GM10847 (cell line): Measurements from ENCODE around the gene ARL6IP5.

Source experiments
- POLR2A ChIP-seq: IDR thresholded peaks from 2 replicates; pipeline ENCODE4 v1.6.1; 2011; ENCODE audit not compliant: insufficient read length; ENCODE audit errors: extremely low read depth

The ARL6IP5 gene

DNA sequence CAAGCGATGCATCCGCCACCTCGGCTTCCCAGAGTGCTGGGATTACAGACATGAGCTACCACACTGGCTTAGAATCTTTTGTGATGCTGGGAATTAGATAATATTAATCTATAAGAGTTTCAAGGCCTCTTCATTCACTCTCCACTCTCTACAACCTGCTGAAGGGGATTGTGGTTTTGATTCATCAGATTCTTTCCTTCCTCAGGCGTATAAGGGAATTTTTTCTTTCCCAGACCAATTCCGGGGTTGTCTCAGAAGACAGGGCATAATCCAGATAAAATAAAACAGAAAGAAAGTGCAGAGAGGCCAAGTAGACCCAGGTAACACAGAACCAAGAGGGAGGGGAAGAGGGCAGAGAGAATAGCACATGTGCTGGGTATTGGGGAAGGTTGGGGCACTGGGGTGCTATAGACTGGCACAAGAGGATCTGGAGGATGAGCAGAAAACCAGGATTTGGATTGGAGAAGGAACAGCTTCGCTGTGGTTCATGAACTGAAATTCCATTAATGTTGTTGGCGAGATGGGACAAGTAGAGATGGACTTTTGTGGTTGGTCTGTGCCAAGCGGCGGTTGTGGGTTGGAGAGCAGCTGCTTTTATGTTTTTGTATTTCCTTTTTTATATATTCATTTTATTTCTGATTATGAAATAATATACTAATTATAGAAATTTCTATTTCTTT lies 12.8 kb downstream of the ARL6IP5 start:
- no peak for TF ChIP-seq POLR2A

GRCh38 chr3:69099576-69099975 lies 14.8 kb downstream of the ARL6IP5 start:
- TF ChIP-seq POLR2A: no peak

GRCh38 chr3:69102384-69102783 lies 17.6 kb downstream of the ARL6IP5 start:
- no peak for TF ChIP-seq POLR2A

DNA sequence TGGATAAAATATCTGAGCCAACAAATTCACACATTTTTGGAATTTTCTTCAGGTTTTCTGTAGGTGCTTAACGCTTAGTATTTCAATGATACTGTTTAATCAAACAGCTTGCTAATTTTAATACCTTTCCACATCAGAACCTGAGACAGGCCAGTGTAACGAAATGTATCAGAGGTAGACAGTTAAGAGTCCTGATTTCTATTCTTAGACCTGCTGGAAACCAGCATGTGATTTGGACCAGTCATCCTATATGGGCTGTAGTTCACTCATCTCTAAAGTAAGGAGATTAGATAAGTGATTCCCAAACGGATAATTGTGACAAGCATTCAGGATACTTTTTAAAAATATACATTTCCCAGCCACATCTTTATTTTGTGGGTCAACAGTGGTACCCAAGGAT lies 18.4 kb downstream of the ARL6IP5 start:
- no peak for TF ChIP-seq POLR2A

DNA sequence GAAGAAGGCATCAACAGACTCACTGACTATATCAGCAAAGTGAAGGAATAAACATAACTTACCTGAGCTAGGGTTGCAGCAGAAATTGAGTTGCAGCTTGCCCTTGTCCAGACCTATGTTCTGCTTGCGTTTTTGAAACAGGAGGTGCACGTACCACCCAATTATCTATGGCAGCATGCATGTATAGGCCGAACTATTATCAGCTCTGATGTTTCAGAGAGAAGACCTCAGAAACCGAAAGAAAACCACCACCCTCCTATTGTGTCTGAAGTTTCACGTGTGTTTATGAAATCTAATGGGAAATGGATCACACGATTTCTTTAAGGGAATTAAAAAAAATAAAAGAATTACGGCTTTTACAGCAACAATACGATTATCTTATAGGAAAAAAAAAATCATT lies 19.8 kb downstream of the ARL6IP5 start:
- no peak for TF ChIP-seq POLR2A

- no peak for TF ChIP-seq POLR2A
Observed at GRCh38 chr3:69105320-69105719, 20.6 kb downstream of the ARL6IP5 start.

DNA sequence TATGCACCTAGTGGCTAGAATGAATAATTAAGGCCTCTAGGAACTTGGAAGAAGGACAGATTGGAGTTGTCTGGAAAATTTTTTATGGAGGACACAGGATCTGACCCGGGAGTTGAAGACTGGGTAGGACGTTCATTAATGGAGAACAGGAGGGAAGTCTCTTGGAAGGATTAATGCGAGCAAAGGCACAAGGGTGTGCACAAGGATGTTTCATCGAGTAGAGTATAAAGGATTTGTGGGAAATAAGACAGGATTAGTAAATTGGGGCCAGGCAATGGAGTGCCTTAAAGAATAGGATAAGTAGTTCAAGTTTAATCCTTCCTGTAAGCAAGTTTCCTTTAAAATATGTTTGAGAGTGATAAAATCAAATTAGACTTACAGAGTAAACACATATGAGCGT lies 23.1 kb downstream of the ARL6IP5 start:
- TF ChIP-seq POLR2A: no peak

GRCh38 chr3:69108811-69109210 lies 24.1 kb downstream of the ARL6IP5 start:
- no peak for TF ChIP-seq POLR2A

GRCh38 chr3:69110941-69111546 lies 26.3 kb downstream of the ARL6IP5 start:
- no peak for TF ChIP-seq POLR2A

DNA sequence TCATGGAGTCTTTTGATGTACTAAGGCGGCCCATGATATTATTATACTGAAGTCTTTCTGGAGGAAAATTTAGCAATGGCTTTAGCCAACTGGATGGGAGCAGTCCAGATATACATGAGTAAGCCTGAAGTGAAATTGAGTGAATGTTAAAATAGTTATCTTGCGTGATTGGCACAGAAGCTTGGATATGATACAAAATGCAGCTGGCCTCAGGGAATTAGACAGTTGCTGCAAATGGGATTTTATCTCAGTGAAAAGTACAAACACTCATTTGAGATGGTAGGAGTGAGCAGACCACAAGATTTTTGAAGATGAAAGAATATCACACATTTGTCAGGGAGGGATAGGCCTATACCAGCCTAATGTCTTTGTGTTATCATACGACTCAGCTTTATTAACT lies 28.8 kb downstream of the ARL6IP5 start:
- TF ChIP-seq POLR2A: no peak

DNA sequence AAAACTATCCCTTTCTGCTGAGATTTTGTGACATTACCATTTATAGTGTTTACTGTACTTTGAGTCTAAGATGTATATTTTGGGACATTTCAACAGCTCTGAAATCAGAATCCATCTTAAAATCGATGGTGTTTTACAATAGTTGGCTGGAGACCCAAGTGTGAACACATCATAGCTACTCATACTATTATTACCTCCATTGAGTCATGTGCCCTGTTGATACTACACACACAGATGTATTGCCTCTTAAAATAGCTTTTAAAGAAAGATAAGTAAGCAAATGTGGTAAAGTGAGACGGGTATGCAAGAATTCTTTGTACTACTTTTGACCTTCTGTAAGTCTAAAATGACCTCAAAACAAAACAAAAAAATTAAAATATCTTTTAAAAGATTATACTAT lies 31.0 kb downstream of the ARL6IP5 start:
- no peak for TF ChIP-seq POLR2A

DNA sequence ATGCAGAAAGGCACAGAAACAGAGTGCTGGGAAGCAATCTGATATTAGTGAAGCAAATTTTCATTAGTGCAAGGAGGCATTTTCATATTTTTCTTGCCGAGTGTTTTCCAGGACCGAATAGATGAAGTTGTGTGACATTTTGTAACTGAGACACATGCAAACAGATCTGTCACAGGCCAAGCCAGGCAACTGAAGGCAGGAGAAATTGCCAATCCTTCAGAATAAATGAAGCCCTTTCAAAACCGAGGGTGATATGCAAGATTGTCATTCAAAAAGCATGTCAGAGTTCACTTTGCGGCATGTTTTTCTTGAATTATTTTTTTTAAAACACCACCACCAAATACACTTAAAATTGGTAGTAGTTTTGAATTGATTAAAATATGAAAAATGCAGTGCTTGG lies 31.4 kb downstream of the ARL6IP5 start:
- no peak for TF ChIP-seq POLR2A

DNA sequence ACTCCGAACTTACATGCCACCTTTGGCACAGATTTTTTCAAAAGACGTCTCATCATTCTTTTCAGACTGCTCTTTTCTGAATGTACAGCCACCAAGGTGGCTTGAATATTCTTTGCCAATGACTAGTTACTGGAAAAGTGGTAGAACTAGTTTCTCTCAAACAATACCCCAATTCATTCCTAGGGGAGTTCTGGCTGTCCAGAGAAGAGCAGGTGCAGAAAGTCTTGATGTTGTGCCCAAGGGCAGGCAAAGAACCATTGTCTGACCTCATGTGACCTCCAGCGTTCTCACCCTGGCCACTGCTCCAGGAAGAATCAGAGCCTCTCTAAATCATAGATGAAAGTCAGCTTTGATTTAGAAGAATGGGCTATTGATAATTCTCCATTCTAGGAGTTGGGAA lies 32.2 kb downstream of the ARL6IP5 start:
- TF ChIP-seq POLR2A: no peak

DNA sequence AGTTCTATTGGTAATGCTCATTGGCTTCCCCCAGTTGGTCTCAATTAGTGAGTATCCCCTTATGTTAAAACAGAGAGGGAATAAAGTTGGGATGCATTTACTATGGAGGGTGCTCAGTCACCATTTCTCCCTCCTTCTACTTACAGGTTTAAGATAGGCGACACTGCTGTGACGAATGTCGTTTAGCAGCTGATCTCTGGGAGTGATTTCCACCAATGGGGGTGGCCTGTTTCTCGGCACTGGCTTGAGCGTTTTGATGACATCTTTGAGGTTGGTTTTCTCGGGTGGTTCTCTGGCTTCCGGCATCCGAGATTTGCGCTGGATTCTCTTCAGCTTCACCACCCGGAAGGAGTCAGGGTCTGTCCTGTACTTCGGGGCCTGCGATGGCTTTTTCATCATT lies 33.8 kb downstream of the ARL6IP5 start:
- no peak for TF ChIP-seq POLR2A

- no peak for TF ChIP-seq POLR2A
Observed at GRCh38 chr3:69119138-69119537, 34.4 kb downstream of the ARL6IP5 start.

- no peak for TF ChIP-seq POLR2A
Observed at GRCh38 chr3:69119681-69120080, 34.9 kb downstream of the ARL6IP5 start.

GRCh38 chr3:69120879-69121464 lies 36.2 kb downstream of the ARL6IP5 start:
- no peak for TF ChIP-seq POLR2A

DNA sequence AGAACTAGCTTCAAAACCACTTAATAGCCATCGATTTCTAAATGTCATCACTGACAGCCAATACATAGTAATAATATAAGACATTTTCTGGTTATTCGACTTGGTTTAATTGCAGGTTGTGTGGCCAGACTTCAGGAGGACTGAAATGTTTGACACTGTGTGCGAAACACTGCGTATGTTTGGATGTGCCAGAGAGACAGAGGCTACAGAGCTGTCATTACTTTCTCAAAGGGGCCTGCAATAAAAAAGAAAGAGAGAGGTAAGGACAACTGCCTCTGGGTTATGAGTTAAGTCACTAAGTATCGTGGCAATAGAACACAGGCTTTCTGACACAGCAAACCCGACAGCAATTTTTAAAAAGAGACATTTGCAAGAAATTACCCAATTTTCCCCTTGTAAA lies 36.8 kb downstream of the ARL6IP5 start:
- no peak for TF ChIP-seq POLR2A

GRCh38 chr3:69121950-69122349 lies 37.2 kb downstream of the ARL6IP5 start:
- TF ChIP-seq POLR2A: no peak
